ENCODE data around the gene FTCD. TPM values are rescaled to one million over a fixed set of nuclear protein-coding genes. Genes with fewer than 3 reads are reported as not detected.

Gene FTCD
- total RNA-seq, 1 donor from 2014 or later: not detected

- DNase-seq (ENCODE audit: low read depth): no peak
- TF ChIP-seq CTCF (conservative IDR thresholded peaks at IDR 0.05; ENCODE audit: low read depth, low read length): no peak
- no peak overlapping the region for H3K4me3 ChIP-seq (ENCODE audit: low read depth, low read length)
Measured at GRCh38 chr21:46139686-46140085, 15.7 kb downstream of the FTCD start.

GRCh38 chr21:46138383-46138970, 16.9 kb downstream of the FTCD start:
- no peak for TF ChIP-seq CTCF (conservative IDR thresholded peaks at IDR 0.05; ENCODE audit: low read depth, low read length)
- no peak for DNase-seq (ENCODE audit: low read depth)
- no peak overlapping the region for H3K4me3 ChIP-seq (ENCODE audit: low read depth, low read length)

GRCh38 chr21:46137908-46138307, 17.5 kb downstream of the FTCD start:
- DNase-seq (ENCODE audit: low read depth): no peak
- TF ChIP-seq CTCF (conservative IDR thresholded peaks at IDR 0.05; ENCODE audit: low read depth, low read length): no peak

GRCh38 chr21:46136739-46137349, 18.5 kb downstream of the FTCD start:
- H3K4me3 ChIP-seq (ENCODE audit: low read depth, low read length): no peak overlapping the region
- TF ChIP-seq CTCF (conservative IDR thresholded peaks at IDR 0.05; ENCODE audit: low read depth, low read length): no peak
- no peak for DNase-seq (ENCODE audit: low read depth)

More at GRCh38 chr21:46137908-46138307, 17.5 kb downstream of the FTCD start:
- no peak overlapping the region for H3K4me3 ChIP-seq (ENCODE audit: low read depth, low read length)

GRCh38 chr21:46135782-46136395, 19.5 kb downstream of the FTCD start:
- no peak for TF ChIP-seq CTCF (conservative IDR thresholded peaks at IDR 0.05; ENCODE audit: low read depth, low read length)
- DNase-seq (ENCODE audit: low read depth): no peak
- no peak overlapping the region for H3K4me3 ChIP-seq (ENCODE audit: low read depth, low read length)

- no peak overlapping the region for H3K4me3 ChIP-seq (ENCODE audit: low read depth, low read length)
- no peak for TF ChIP-seq CTCF (conservative IDR thresholded peaks at IDR 0.05; ENCODE audit: low read depth, low read length)
- DNase-seq (ENCODE audit: low read depth): no peak
Measured at GRCh38 chr21:46131838-46132651, 23.3 kb downstream of the FTCD start.
